GM18498 (cell line): ENCODE results near the gene CXCL16.
"Not testable (repeated sequence)": the region's sequence is repeated elsewhere in the genome, so short reads cannot be mapped to it uniquely, and the experiment has no call there.

Experiments
- ATAC-seq: cut with Tn5 transposase; IDR thresholded peaks from one replicate; pipeline ENCODE4 v1.9.1; 2021; ENCODE audit warnings: mild to moderate bottlenecking, moderate library complexity; ENCODE audit not compliant: unreplicated experiment

The CXCL16 gene

GRCh38 chr17:4699401-4700056 is 40.2 kb downstream of the CXCL16 start:
- ATAC-seq = not testable (repeated sequence)

- ATAC-seq = no peak
Observed at GRCh38 chr17:4696437-4696805, 43.3 kb downstream of the CXCL16 start.

GRCh38 chr17:4693416-4693815 is 46.3 kb downstream of the CXCL16 start:
- ATAC-seq = no peak

- ATAC-seq = no peak
Observed at GRCh38 chr17:4691686-4692085, 48.0 kb downstream of the CXCL16 start.

GRCh38 chr17:4690745-4691144 is 49.0 kb downstream of the CXCL16 start:
- no peak for ATAC-seq

GRCh38 chr17:4689872-4690271 is 49.9 kb downstream of the CXCL16 start:
- ATAC-seq = not testable (repeated sequence)

GRCh38 chr17:4683739-4684138 is 56.0 kb downstream of the CXCL16 start:
- ATAC-seq = not testable (repeated sequence)
